ENCODE measurements around the gene DNER.

DNA sequence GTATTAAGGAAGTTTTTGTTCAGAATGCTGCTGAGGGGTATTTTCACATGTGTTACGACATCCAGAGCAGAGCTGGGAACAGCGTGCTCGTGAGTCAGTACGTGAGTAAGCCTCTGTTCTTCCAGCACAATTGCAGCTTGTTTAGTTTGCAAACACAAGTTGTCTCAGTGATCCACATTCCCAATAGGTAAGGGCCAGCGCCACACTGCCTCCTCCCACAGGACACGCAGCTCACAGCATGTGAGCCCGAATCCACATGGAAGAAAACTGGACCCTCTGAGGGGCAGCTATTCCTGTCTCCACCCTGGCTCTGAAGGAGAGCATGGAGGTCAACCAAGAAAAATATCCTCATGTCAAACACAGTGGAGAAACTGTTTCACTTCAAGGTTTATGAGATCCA lies 269.3 kb downstream of the DNER start:
- TF ChIP-seq, protein P1, sequence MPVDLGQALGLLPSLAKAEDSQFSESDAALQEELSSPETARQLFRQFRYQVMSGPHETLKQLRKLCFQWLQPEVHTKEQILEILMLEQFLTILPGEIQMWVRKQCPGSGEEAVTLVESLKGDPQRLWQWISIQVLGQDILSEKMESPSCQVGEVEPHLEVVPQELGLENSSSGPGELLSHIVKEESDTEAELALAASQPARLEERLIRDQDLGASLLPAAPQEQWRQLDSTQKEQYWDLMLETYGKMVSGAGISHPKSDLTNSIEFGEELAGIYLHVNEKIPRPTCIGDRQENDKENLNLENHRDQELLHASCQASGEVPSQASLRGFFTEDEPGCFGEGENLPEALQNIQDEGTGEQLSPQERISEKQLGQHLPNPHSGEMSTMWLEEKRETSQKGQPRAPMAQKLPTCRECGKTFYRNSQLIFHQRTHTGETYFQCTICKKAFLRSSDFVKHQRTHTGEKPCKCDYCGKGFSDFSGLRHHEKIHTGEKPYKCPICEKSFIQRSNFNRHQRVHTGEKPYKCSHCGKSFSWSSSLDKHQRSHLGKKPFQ (CRISPR knock-in tag; IDR thresholded peaks at IDR 0.05; ENCODE audit: insufficient replicate concordance), result no peak
- TF ChIP-seq, protein P2, sequence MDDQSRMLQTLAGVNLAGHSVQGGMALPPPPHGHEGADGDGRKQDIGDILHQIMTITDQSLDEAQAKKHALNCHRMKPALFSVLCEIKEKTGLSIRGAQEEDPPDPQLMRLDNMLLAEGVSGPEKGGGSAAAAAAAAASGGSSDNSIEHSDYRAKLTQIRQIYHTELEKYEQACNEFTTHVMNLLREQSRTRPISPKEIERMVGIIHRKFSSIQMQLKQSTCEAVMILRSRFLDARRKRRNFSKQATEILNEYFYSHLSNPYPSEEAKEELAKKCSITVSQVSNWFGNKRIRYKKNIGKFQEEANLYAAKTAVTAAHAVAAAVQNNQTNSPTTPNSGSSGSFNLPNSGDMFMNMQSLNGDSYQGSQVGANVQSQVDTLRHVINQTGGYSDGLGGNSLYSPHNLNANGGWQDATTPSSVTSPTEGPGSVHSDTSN (CRISPR knock-in tag; IDR thresholded peaks at IDR 0.05; ENCODE audit: borderline replicate concordance), result no peak
- TF ChIP-seq MAZ (IDR thresholded peaks at IDR 0.05; ENCODE audit: borderline replicate concordance, low read depth, low read length) (no peak), MAZ (CRISPR knock-in tag; IDR thresholded peaks at IDR 0.05; ENCODE audit: low read depth) (no peak), SP4 (CRISPR knock-in tag; IDR thresholded peaks at IDR 0.05) (no peak), NR2F2 (IDR thresholded peaks at IDR 0.05; ENCODE audit: borderline replicate concordance, low read depth) (no peak), POLR2A (IDR thresholded peaks at IDR 0.05; ENCODE audit: insufficient read depth in 1 of 2, low read depth in 2 of 2, low read length in 2 of 2) (no peak), FIP1L1 (IDR thresholded peaks at IDR 0.05; ENCODE audit: borderline replicate concordance, insufficient read depth, low read depth, low read length) (no peak), NCOA5 (CRISPR knock-in tag; IDR thresholded peaks at IDR 0.05) (no peak), PHF21A (CRISPR knock-in tag; IDR thresholded peaks at IDR 0.05) (no peak), BRCA1 (CRISPR knock-in tag; IDR thresholded peaks at IDR 0.05) (no peak), EZH2 (conservative IDR thresholded peaks at IDR 0.05; ENCODE audit: low read depth, low read length) (no peak)
- TF ChIP-seq, protein P3, sequence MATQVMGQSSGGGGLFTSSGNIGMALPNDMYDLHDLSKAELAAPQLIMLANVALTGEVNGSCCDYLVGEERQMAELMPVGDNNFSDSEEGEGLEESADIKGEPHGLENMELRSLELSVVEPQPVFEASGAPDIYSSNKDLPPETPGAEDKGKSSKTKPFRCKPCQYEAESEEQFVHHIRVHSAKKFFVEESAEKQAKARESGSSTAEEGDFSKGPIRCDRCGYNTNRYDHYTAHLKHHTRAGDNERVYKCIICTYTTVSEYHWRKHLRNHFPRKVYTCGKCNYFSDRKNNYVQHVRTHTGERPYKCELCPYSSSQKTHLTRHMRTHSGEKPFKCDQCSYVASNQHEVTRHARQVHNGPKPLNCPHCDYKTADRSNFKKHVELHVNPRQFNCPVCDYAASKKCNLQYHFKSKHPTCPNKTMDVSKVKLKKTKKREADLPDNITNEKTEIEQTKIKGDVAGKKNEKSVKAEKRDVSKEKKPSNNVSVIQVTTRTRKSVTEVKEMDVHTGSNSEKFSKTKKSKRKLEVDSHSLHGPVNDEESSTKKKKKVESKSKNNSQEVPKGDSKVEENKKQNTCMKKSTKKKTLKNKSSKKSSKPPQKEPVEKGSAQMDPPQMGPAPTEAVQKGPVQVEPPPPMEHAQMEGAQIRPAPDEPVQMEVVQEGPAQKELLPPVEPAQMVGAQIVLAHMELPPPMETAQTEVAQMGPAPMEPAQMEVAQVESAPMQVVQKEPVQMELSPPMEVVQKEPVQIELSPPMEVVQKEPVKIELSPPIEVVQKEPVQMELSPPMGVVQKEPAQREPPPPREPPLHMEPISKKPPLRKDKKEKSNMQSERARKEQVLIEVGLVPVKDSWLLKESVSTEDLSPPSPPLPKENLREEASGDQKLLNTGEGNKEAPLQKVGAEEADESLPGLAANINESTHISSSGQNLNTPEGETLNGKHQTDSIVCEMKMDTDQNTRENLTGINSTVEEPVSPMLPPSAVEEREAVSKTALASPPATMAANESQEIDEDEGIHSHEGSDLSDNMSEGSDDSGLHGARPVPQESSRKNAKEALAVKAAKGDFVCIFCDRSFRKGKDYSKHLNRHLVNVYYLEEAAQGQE (IDR thresholded peaks at IDR 0.05; ENCODE audit: borderline replicate concordance in 1 of 2, low read depth in 1 of 2, low read length in 2 of 2), result no peak
- TF ChIP-seq, protein P4, sequence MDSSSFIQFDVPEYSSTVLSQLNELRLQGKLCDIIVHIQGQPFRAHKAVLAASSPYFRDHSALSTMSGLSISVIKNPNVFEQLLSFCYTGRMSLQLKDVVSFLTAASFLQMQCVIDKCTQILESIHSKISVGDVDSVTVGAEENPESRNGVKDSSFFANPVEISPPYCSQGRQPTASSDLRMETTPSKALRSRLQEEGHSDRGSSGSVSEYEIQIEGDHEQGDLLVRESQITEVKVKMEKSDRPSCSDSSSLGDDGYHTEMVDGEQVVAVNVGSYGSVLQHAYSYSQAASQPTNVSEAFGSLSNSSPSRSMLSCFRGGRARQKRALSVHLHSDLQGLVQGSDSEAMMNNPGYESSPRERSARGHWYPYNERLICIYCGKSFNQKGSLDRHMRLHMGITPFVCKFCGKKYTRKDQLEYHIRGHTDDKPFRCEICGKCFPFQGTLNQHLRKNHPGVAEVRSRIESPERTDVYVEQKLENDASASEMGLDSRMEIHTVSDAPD (CRISPR knock-in tag; IDR thresholded peaks at IDR 0.05), result no peak

All from HepG2 (cell line).